ENCODE data around the gene RNF10.
"Not testable (repeated sequence)": the region's sequence is repeated elsewhere in the genome, so short reads cannot be mapped to it uniquely, and the experiment has no call there.

RNF10 gene

DNA sequence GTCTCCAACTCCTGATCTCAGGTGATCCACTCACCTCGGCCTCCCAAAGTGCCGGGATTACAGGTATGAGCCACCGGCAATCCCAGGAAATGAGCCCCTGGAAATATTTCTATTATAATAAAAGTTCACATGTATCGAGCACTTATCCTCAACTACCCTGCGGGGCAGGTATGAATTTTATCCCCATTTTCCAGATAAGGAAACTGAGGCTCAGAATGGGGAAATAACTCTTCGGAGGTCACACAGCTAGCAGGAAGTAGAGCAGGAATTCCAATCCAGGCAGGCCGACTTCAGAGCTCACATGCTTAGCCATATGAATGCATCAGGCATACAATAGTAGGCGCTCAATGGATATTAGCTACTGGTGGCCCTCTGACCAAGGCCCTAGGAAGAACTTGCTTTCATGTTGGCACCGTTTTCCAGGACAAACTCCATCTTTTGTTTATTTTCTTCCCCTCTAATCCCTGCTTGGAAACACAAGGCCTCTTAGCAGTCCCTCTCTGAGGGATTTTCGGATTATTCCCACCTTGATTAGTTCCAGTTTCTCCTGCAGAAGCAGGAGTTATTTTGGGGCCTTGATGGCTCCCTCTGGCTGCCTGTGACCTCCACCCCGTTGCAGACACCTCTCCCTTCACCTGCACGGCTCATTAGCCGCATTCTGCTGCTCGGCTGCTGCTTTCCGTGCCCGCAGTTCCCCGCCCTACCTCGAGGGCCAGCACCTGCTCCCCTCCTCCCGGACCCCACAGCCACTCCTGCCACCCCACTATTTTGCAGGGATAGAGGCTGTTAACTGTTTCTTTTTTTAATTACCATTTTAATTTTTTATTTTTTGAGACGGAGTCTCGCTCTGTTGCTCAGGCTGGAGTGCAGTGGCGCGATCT lies 65.8 kb downstream of the RNF10 start:
- H3K4me3 ChIP-seq (ENCODE audit: low read depth, low read length) = no peak overlapping the region
- TF ChIP-seq, protein P1, sequence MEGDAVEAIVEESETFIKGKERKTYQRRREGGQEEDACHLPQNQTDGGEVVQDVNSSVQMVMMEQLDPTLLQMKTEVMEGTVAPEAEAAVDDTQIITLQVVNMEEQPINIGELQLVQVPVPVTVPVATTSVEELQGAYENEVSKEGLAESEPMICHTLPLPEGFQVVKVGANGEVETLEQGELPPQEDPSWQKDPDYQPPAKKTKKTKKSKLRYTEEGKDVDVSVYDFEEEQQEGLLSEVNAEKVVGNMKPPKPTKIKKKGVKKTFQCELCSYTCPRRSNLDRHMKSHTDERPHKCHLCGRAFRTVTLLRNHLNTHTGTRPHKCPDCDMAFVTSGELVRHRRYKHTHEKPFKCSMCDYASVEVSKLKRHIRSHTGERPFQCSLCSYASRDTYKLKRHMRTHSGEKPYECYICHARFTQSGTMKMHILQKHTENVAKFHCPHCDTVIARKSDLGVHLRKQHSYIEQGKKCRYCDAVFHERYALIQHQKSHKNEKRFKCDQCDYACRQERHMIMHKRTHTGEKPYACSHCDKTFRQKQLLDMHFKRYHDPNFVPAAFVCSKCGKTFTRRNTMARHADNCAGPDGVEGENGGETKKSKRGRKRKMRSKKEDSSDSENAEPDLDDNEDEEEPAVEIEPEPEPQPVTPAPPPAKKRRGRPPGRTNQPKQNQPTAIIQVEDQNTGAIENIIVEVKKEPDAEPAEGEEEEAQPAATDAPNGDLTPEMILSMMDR (IDR thresholded peaks at IDR 0.05; ENCODE audit: low read depth, low read length, missing control alignments) = no peak
- in situ Hi-C loops (cut with HindIII; ENCODE audit: low sequenced_read_pairs) = loop anchor here (25.0 kb wide), 1 partner anchor 112 kb away; the partner anchor contains the start of gene UNC119B
- DNase-seq (ENCODE audit: low read depth) = no peak

DNA sequence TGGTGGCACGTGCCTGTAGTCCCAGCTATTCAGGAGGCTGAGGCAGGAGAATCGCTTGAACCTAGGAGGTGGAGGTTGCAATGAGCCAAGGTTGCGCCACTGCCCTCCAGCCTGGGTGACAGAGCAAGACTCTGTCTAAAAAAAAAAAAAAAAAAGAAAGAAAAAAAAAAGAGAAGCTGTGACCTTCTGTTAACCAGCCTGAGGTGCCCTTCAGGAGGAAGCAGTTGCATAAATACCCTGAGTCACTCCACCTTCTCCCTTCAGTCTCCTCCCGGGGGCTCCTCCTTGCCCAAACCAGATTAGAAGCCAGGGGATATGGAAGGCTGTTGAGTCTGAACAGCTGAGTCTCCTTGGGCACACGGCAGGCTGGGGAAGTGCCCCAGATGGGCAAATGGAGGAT lies 68.3 kb downstream of the RNF10 start:
- H3K4me3 ChIP-seq (ENCODE audit: low read depth, low read length); in situ Hi-C loops (cut with HindIII; ENCODE audit: low sequenced_read_pairs); DNase-seq (ENCODE audit: low read depth): not testable (repeated sequence)

DNA sequence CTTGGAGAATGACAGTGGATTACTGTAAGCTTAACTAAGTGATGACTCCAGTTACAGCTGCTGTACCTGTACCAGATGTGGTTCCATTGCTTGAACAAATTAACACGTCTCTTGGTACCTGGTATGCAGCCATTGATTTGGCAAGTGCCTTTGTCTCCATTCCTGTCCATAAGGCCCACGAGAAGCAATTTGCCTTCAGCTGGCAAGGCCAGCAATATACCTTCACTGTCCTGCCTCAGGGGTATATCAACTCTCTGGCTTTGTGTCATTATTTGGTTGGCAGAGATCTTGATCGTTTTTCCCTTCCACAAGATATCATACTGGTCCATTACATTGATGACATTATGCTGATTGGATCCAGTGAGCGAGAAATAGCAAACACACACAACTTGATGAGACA lies 76.4 kb downstream of the RNF10 start:
- TF ChIP-seq, protein P1 (IDR thresholded peaks at IDR 0.05; ENCODE audit: low read depth, low read length, missing control alignments) = no peak
- DNase-seq (ENCODE audit: low read depth) = no peak
- in situ Hi-C loops (cut with HindIII; ENCODE audit: low sequenced_read_pairs) = no loop called here
- no peak overlapping the region for H3K4me3 ChIP-seq (ENCODE audit: low read depth, low read length)

DNA sequence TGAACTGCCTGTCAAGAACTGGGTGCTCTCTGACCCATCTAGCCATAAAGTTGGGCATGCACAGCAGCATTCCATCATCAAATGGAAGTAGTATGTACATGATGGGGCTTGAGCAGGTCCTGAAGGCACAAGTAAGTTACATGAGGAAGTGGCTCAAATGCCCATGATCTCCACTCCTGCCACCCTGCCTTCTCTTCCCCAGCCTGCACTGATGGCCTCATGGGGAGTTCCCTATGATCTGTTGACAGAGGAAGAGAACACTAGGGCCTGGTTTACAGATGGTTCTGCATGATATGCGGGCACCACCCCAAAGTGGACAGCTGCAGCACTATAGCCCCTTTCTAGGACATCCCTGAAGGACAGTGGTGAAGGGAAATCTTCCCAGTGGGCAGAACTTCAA lies 77.4 kb downstream of the RNF10 start:
- in situ Hi-C loops (cut with HindIII; ENCODE audit: low sequenced_read_pairs); H3K4me3 ChIP-seq (ENCODE audit: low read depth, low read length); DNase-seq (ENCODE audit: low read depth): not testable (repeated sequence)

DNA sequence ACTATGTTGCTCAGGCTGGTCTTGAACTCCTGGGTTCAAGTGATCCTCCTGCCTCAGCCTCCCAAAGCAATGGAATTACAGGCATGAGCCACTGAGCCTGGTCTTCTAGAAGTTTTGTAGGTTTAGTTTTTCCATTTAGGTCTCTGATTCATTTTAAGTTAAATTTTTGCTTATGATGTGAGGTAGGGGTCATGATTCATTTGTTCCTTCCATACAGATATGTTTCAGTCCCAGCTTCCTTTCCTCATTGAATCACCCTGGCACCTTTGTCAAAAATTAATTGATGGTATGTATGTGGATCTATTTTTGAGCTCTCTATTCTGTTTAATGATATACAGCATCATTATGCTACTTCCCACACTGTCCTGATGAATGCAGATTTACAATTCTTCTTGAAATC lies 80.7 kb downstream of the RNF10 start:
- in situ Hi-C loops (cut with HindIII; ENCODE audit: low sequenced_read_pairs) = no loop called here
- H3K4me3 ChIP-seq (ENCODE audit: low read depth, low read length) = no peak overlapping the region
- DNase-seq (ENCODE audit: low read depth) = no peak
- TF ChIP-seq, protein P1 (IDR thresholded peaks at IDR 0.05; ENCODE audit: low read depth, low read length, missing control alignments) = no peak

DNA sequence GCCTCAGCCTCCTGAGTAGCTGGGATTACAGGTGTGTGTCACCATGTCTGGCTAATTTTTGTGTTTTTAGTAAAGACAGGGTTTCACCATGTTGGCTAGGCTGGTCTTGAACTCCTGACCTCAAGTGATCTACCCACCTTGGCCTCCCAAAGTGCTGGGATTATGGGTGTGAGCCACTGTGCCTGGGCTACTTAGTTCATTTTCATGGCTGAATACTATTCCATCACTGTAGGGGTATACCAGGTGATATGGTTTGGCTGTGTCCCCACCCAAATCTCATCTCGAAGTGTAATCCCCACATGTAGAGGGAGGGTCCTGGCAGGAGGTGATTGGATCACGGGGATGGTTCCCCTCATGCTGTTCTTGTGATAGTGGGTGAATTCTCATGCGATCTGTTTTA lies 83.0 kb downstream of the RNF10 start:
- H3K4me3 ChIP-seq (ENCODE audit: low read depth, low read length); DNase-seq (ENCODE audit: low read depth); in situ Hi-C loops (cut with HindIII; ENCODE audit: low sequenced_read_pairs): not testable (repeated sequence)

DNA sequence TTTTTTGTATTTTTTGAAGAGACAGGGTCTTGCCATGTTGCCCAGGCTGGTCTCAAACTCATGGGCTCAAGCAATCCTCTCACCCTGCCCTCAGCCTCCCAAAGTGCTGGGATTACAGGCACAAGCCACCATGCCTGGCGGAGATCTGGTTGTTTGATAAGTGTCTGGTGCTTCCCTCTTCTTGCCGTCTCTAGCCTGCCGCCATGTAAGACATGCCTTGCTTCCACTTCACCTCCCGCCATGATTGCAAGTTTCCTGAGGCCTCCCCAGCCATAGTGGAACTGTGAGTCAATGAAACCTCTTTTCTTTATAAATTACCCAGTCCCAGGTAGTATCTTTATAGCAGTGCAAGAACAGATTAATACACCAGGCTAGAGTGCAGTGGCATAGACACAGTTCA lies 83.6 kb downstream of the RNF10 start:
- DNase-seq (ENCODE audit: low read depth); in situ Hi-C loops (cut with HindIII; ENCODE audit: low sequenced_read_pairs): not testable (repeated sequence)

DNA sequence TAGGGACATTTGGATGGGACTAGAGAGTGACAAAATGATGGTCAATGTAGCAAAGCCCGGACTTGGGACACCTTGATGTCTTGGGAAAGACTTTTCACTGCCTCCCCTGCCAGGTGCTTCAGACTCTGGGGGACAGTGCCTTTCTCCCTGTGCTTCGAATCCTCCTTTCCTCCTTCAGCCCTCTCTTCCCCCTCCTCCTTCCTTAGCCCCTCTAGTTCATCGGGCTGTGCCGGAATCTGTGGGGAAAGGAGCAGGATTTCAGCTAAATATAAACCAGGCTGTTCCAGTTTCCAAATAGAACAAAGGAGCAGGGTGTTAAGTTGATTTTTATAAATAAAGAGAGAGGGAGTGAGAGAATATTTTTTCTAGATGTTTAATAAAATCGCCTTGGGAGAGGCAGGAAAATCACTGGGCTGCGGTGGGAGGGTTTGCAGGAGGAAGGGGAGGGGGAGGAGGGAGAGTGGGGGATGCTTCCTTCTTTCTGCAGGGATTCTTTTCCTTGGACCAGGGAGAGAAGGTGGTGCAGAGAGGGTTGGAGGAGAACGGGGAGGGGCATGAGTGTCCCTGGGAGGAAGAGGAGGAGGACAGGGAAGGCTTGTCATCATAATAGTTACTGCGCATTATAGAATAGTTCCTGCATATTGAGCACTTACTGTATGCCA lies 84.9 kb downstream of the RNF10 start:
- TF ChIP-seq, protein P1 (IDR thresholded peaks at IDR 0.05; ENCODE audit: low read depth, low read length, missing control alignments) = no peak
- in situ Hi-C loops (cut with HindIII; ENCODE audit: low sequenced_read_pairs) = no loop called here
- H3K4me3 ChIP-seq (ENCODE audit: low read depth, low read length) = no peak overlapping the region
- DNase-seq (ENCODE audit: low read depth) = no peak

More for the DNA sequence above, 83.6 kb downstream of the RNF10 start:
- not testable (repeated sequence) for H3K4me3 ChIP-seq (ENCODE audit: low read depth, low read length)

Data from astrocyte of the cerebellum (primary cell).